Astrocyte (in vitro differentiated cells and primary cell): ENCODE data around the gene RMND1.
"Not testable (repeated sequence)": the region's sequence is repeated elsewhere in the genome, so short reads cannot be mapped to it uniquely, and the experiment has no call there.

Source experiments
- CTCF ChIP-seq: IDR thresholded peaks from 2 replicates; pipeline ENCODE4 v1.5.1; 2011; ENCODE audit warnings: low read depth, mild to moderate bottlenecking, inconsistent platforms, low read length, moderate library complexity; ENCODE audit not compliant: insufficient read depth
- EZH2 ChIP-seq: IDR thresholded peaks from 2 replicates; pipeline ENCODE4 v1.6.1; 2012; ENCODE audit warnings: mild to moderate bottlenecking, low read length, inconsistent platforms; ENCODE audit not compliant: insufficient read depth

GRCh38 chr6:151450928-151451327, 998 bp downstream of the RMND1 start:
- TF ChIP-seq CTCF, EZH2: not testable (repeated sequence)
